DMS153 treated with DMSO at 0.1 percent for 48 hours (cell line): ENCODE results near the gene FGD3.

Source experiments
- DNase-seq: peaks from one replicate; lab custom pipeline; 2025; ENCODE audit not compliant: unreplicated experiment; lab: John Stamatoyannopoulos, UW

FGD3 gene

GRCh38 chr9:93027750-93028149 lies 80.4 kb downstream of the FGD3 start:
- DNase-seq = no peak

GRCh38 chr9:93028448-93029006 lies 81.2 kb downstream of the FGD3 start:
- no peak for DNase-seq

- no peak for DNase-seq
Measured at GRCh38 chr9:93030642-93031628, 83.6 kb downstream of the FGD3 start.

GRCh38 chr9:93031629-93032430 lies 84.5 kb downstream of the FGD3 start:
- DNase-seq = no peak

- DNase-seq = no peak
Measured at GRCh38 chr9:93032545-93032944, 85.2 kb downstream of the FGD3 start.

GRCh38 chr9:93033531-93033930 lies 86.2 kb downstream of the FGD3 start:
- no peak for DNase-seq

GRCh38 chr9:93035106-93035660 lies 87.9 kb downstream of the FGD3 start:
- no peak for DNase-seq

- no peak for DNase-seq
Measured at GRCh38 chr9:93035821-93036351, 88.6 kb downstream of the FGD3 start.

- DNase-seq = no peak
Measured at GRCh38 chr9:93036887-93037475, 89.7 kb downstream of the FGD3 start.

GRCh38 chr9:93037476-93037971 lies 90.2 kb downstream of the FGD3 start:
- no peak for DNase-seq

GRCh38 chr9:93038918-93039317 lies 91.6 kb downstream of the FGD3 start:
- DNase-seq = no peak

GRCh38 chr9:93039456-93039855 lies 92.1 kb downstream of the FGD3 start:
- DNase-seq = no peak

- DNase-seq = no peak
Measured at GRCh38 chr9:93039976-93040375, 92.7 kb downstream of the FGD3 start.

GRCh38 chr9:93040409-93040808 lies 93.1 kb downstream of the FGD3 start:
- DNase-seq = no peak

- no peak for DNase-seq
Measured at GRCh38 chr9:93041108-93041802, 93.9 kb downstream of the FGD3 start.

- DNase-seq = no peak
Measured at GRCh38 chr9:93043122-93043521, 95.8 kb downstream of the FGD3 start.

GRCh38 chr9:93045521-93045920 lies 98.2 kb downstream of the FGD3 start:
- no peak for DNase-seq

GRCh38 chr9:93048566-93049448 lies 101.5 kb downstream of the FGD3 start:
- no peak for DNase-seq

GRCh38 chr9:93049491-93049890 lies 102.2 kb downstream of the FGD3 start:
- no peak for DNase-seq
